ENCODE measurements around the gene VPS52.

DNA sequence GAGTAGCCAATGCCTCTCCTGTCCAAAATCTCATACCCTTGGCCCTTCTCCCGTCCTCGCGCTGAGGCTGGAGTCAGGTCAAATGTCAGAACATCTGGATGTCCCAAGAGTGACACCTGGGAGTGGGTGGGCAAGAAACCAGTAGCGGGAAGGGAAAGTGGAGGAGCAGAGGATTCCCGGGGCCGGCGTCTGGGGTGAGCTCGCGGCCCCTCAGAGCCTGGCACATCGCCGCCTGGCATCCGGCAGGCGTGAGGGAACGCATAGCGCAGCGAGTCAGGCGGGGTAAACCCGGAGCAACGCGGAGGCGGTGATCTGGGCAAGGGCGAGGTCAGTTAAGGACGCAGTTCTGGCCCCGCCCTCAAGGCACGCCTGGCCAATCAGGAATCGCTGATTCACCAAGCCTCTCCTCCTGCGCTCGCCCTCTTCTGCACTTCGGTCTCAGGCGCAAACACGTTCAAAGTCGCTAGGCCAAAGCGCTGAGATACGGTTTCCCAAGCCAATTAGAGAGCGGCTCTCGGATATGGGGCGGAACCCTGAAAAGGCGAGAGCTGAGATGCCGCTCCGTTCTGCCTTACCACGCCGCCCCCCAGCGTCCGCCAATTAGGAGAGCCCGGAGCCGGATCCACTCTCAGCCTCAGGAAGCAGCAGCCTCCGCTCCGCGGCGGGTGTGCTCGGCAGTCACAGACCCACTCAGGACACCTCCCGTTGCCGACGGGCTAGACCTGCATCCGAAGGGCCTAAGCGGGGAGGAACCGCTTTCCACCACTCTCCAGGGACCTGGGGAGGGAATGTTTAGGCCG is 22.5 kb downstream of the VPS52 start:
- no peak for TF ChIP-seq ZBTB7A (IDR thresholded peaks at IDR 0.05; ENCODE audit: low read depth)
- TF ChIP-seq CEBPB (IDR thresholded peaks at IDR 0.05): no peak
- peak; percentile 31; the same call in 1 of the 2 replicates for TF ChIP-seq TAF1 (IDR thresholded peaks at IDR 0.05; ENCODE audit: low read depth)
- peak; percentile 14; the same call in 1 of the 2 replicates for TF ChIP-seq TEAD4 (IDR thresholded peaks at IDR 0.05)
- no peak for TF ChIP-seq FOXM1 (IDR thresholded peaks at IDR 0.05; ENCODE audit: borderline replicate concordance, low read depth)
- peak; percentile 12; the same call in 1 of the 2 replicates for TF ChIP-seq RAD21 (IDR thresholded peaks at IDR 0.05; ENCODE audit: low read depth)
- TF ChIP-seq EP300 (IDR thresholded peaks at IDR 0.05; ENCODE audit: borderline replicate concordance): no peak; the same call in 1 of the 2 replicates
- TF ChIP-seq YY1 (IDR thresholded peaks at IDR 0.05; ENCODE audit: low read depth): no peak
- TF ChIP-seq, protein P1, sequence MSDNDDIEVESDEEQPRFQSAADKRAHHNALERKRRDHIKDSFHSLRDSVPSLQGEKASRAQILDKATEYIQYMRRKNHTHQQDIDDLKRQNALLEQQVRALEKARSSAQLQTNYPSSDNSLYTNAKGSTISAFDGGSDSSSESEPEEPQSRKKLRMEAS (IDR thresholded peaks at IDR 0.05): peak; percentile 47; the same call in 1 of the 2 replicates
- TF ChIP-seq, protein P2, sequence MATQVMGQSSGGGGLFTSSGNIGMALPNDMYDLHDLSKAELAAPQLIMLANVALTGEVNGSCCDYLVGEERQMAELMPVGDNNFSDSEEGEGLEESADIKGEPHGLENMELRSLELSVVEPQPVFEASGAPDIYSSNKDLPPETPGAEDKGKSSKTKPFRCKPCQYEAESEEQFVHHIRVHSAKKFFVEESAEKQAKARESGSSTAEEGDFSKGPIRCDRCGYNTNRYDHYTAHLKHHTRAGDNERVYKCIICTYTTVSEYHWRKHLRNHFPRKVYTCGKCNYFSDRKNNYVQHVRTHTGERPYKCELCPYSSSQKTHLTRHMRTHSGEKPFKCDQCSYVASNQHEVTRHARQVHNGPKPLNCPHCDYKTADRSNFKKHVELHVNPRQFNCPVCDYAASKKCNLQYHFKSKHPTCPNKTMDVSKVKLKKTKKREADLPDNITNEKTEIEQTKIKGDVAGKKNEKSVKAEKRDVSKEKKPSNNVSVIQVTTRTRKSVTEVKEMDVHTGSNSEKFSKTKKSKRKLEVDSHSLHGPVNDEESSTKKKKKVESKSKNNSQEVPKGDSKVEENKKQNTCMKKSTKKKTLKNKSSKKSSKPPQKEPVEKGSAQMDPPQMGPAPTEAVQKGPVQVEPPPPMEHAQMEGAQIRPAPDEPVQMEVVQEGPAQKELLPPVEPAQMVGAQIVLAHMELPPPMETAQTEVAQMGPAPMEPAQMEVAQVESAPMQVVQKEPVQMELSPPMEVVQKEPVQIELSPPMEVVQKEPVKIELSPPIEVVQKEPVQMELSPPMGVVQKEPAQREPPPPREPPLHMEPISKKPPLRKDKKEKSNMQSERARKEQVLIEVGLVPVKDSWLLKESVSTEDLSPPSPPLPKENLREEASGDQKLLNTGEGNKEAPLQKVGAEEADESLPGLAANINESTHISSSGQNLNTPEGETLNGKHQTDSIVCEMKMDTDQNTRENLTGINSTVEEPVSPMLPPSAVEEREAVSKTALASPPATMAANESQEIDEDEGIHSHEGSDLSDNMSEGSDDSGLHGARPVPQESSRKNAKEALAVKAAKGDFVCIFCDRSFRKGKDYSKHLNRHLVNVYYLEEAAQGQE (IDR thresholded peaks at IDR 0.05; ENCODE audit: low read depth): no peak

Measured in Ishikawa (cell line).